Right lobe of liver (tissue), 6 donors: ENCODE measurements around the gene DOK6. TPM values are rescaled to one million over a fixed set of nuclear protein-coding genes. Genes with fewer than 3 reads are reported as not detected.

ENCODE experiments used
- ATAC-seq, 4 donors: fragments of 200-7000 bp; cut with Tn5 transposase; one replicate each; pipeline ENCODE4 v1.9.1; 2020; ENCODE audit warnings: mild to moderate bottlenecking in 4 of 4, moderate library complexity in 4 of 4
- DNase-seq, 3 donors: peaks; one replicate each; pipeline ENCODE4 v3.0.0-alpha.2; 2020
- H3K27ac ChIP-seq, 3 donors: fragments of 200-600 bp; one replicate each; pipeline ENCODE4 v1.8.0; 2022
- H3K27me3 ChIP-seq, 2 donors: fragments of 200-600 bp; one replicate each; pipeline ENCODE4 v1.8.0; 2022
- H3K36me3 ChIP-seq, 4 donors: fragments of 200-600 bp; sonication (generic) in 1 of 4; one replicate each; pipeline versions ENCODE4 v1.5.1 to v1.8.0; 2017 to 2022; ENCODE audit warnings: control low read depth in 1 of 4
- H3K4me1 ChIP-seq, 4 donors: fragments of 200-600 bp; sonication (generic) in 1 of 4; one replicate each; pipeline versions ENCODE4 v1.5.1 to v1.8.0; 2017 to 2022; ENCODE audit warnings: control low read depth in 1 of 4
- H3K4me3 ChIP-seq, 3 donors: fragments of 200-600 bp; one replicate each; pipeline ENCODE4 v1.8.0; 2022
- H3K9me3 ChIP-seq, 4 donors: fragments of 200-600 bp; sonication (generic) in 1 of 4; one replicate each; pipeline versions ENCODE4 v1.5.1 to v1.8.0; 2017 to 2022; ENCODE audit warnings: control low read depth in 1 of 4
- CTCF ChIP-seq, 4 donors: fragments of 200-600 bp in 3 of 4; fragments of 450-650 bp in 1 of 4; IDR thresholded peaks; one replicate each; pipeline versions ENCODE4 v1.5.1 to v1.8.0; 2016 to 2022; ENCODE audit warnings: antibody characterized with exemption in 4 of 4, mild to moderate bottlenecking in 2 of 4
- POLR2A ChIP-seq: fragments of 450-650 bp; IDR thresholded peaks from one replicate; pipeline ENCODE4 v1.6.1; 2017; ENCODE audit warnings: antibody characterized with exemption, mild to moderate bottlenecking
- WGBS: methylation state at CpG from one replicate; pipeline ENCODE4 v1.1.6; 2018; ENCODE audit warnings: low coverage, low lambda C conversion rate; ENCODE audit not compliant: insufficient coverage; ENCODE audit errors: missing lambda C conversion rate; 5-methylcytosine and 5-hydroxymethylcytosine counted together
- intact Hi-C, 2 donors: fragments of 100-400 bp; cut with DNase I; formaldehyde crosslinking; loops; one replicate each; pipeline versions ENCODE4 v1.11.2 to v1.14.1; 2022
- total RNA-seq, 6 experiments: library from RNA; depleted of rRNA in 2 of 6; stranded (reverse); fragments of >200 nt in 2 of 6; fragmentation: NEBNext Ultra II Directional in 3 of 6; extraction: Animal tissue kit (Norgen Biotek cat#: 25700) in 3 of 6; gene quantifications; one replicate each; pipeline versions ENCODE4 v1.1.0 to v1.2.4, GENCODE V29; 2016 to 2023
- donor health status: DM: no; HTN: yes; CAD: no.
- donor health status: DM: no; HTN: no; CAD: no.
- donor health status: DM: no; HTN: no; CAD: no.
- donor health status: DM: no; HTN: yes; CAD: no.
- donor health status: DM: no; HTN: yes; CAD: no.

DOK6 gene
- total RNA-seq, 6 experiments from 2014 or later = 0.37 to 2.9 (median 2.1) TPM; not detected in 1

GRCh38 chr18:69495841-69496533 lies 95.3 kb downstream of the DOK6 start:
- TF ChIP-seq CTCF (IDR thresholded peaks at IDR 0.05) = no peak
- no peak for TF ChIP-seq POLR2A
- Histone ChIP-seq H3K4me3 (no peak overlapping the region), H3K27me3 (no peaks in the 10 kb centered on the region), H3K4me1 (no peaks in the 10 kb centered on the region), H3K9me3 (no peaks in the 10 kb centered on the region), H3K27ac (no peak overlapping the region), H3K36me3 (no peaks in the 10 kb centered on the region)
- intact Hi-C loops = no loop called here
- DNase-seq (no peak), ATAC-seq (no peak)
- WGBS = 55% methylated on average over 3 of the region's 20 CpGs

GRCh38 chr18:69518989-69519388 lies 118.3 kb downstream of the DOK6 start:
- TF ChIP-seq POLR2A (no peak), CTCF (IDR thresholded peaks at IDR 0.05) (no peak)
- no peaks in the 10 kb centered on the region for H3K27me3 ChIP-seq
- WGBS = 85% methylated on average over 1 of the region's 1 CpG
- H3K9me3 ChIP-seq = no peaks in the 10 kb centered on the region
- H3K4me1 ChIP-seq = no peaks in the 10 kb centered on the region
- no peak overlapping the region for H3K4me3 ChIP-seq
- DNase-seq = no peak
- no peak overlapping the region for H3K27ac ChIP-seq
- no peak for ATAC-seq
- H3K36me3 ChIP-seq = no peaks in the 10 kb centered on the region
- intact Hi-C loops = no loop called here

GRCh38 chr18:69523582-69523981 lies 122.9 kb downstream of the DOK6 start:
- Histone ChIP-seq H3K4me1 (no peaks in the 10 kb centered on the region), H3K27ac (no peak overlapping the region), H3K27me3 (no peaks in the 10 kb centered on the region), H3K4me3 (no peak overlapping the region), H3K9me3 (no peaks in the 10 kb centered on the region), H3K36me3 (no peaks in the 10 kb centered on the region)
- 73% methylated on average over 3 of the region's 3 CpGs for WGBS
- intact Hi-C loops = no loop called here
- ATAC-seq (no peak), DNase-seq (no peak)
- TF ChIP-seq POLR2A = no peak
- TF ChIP-seq CTCF (IDR thresholded peaks at IDR 0.05) = no peak

GRCh38 chr18:69528435-69528834 lies 127.7 kb downstream of the DOK6 start:
- DNase-seq (no peak), ATAC-seq (no peak)
- no peaks in the 10 kb centered on the region for H3K27me3 ChIP-seq
- H3K4me3 ChIP-seq = no peak overlapping the region
- no peak overlapping the region for H3K27ac ChIP-seq
- no peaks in the 10 kb centered on the region for H3K4me1 ChIP-seq
- H3K9me3 ChIP-seq = no peaks in the 10 kb centered on the region
- 71% methylated on average over 3 of the region's 3 CpGs for WGBS
- intact Hi-C loops = no loop called here
- no peaks in the 10 kb centered on the region for H3K36me3 ChIP-seq
- TF ChIP-seq POLR2A = no peak
- no peak for TF ChIP-seq CTCF (IDR thresholded peaks at IDR 0.05)
